Stimulated activated CD4-positive, alpha-beta T cell treated with anti-CD3 and anti-CD28 coated beads, Interleukin-2, amount 100 ng/mL, for 48 hours (primary cell): ENCODE measurements around the gene GAS5.

Source experiments
- DNase-seq, 2 donors: peaks; one replicate each; pipeline ENCODE4 v3.0.0-alpha.2; 2020

The GAS5 gene

GRCh38 chr1:173823781-173824314 is 43.9 kb downstream of the GAS5 start:
- no peak for DNase-seq

GRCh38 chr1:173821680-173822079 is 46.1 kb downstream of the GAS5 start:
- DNase-seq, result no peak

- DNase-seq, result no peak
These were observed 49.3 kb downstream of the GAS5 start for GRCh38 chr1:173818459-173818858.
